H1 (cell line): ENCODE results near the gene CTDSP1. TPM values are rescaled to one million over a fixed set of nuclear protein-coding genes. Genes with fewer than 3 reads are reported as not detected.

ENCODE experiments used
- CTCF ChIA-PET: fragments of 300-600 bp; sonication (Branson Sonifier 250); formaldehyde crosslinking; loops from one replicate; lab custom pipeline; 2021; ENCODE audit not compliant: partially characterized antibody; lab: Charles Lee
- POLR2A ChIA-PET: fragments of 300-600 bp; sonication (Branson Sonifier 250); formaldehyde crosslinking; loops from one replicate; lab custom pipeline; 2021; ENCODE audit warnings: inconsistent platforms; ENCODE audit not compliant: partially characterized antibody; lab: Charles Lee
- DNase-seq, 2 experiments: peaks; one replicate each; pipeline versions ENCODE4 v3.0.0 to v3.0.0-alpha.2; 2010 to 2022; ENCODE audit warnings: low spot score in 2 of 2, low read depth in 1 of 2, mixed read lengths in 1 of 2
- FAIRE-seq: peaks from 2 replicates; lab custom pipeline; 2011; peaks lifted over from hg19 to GRCh38; lab: Jason Lieb, UNC
- H2AFZ ChIP-seq: 2 replicates; pipeline ENCODE4 v1.8.1; 2012; ENCODE audit warnings: low read length, inconsistent platforms
- H2AK5ac ChIP-seq: 2 replicates; pipeline ENCODE4 v1.6.1; 2013; ENCODE audit warnings: low read depth, low read length
- H2BK120ac ChIP-seq: replicated peaks from 2 replicates; pipeline ENCODE3; 2013; ENCODE audit warnings: low read depth, low read length, inconsistent platforms
- H2BK12ac ChIP-seq: 2 replicates; pipeline ENCODE4 v1.6.1; 2013; ENCODE audit warnings: low read depth, low read length
- H2BK15ac ChIP-seq: 2 replicates; pipeline ENCODE4 v1.6.1; 2013; ENCODE audit warnings: low read length
- H2BK20ac ChIP-seq: 2 replicates; pipeline ENCODE4 v1.6.1; 2013; ENCODE audit warnings: low read length
- H2BK5ac ChIP-seq: 2 replicates; pipeline ENCODE4 v1.6.1; 2013; ENCODE audit warnings: low read depth, low read length
- H3K14ac ChIP-seq: 2 replicates; pipeline ENCODE4 v1.6.1; 2013; ENCODE audit warnings: inconsistent platforms; ENCODE audit not compliant: insufficient read length
- H3K18ac ChIP-seq: 2 replicates; pipeline ENCODE4 v1.6.1; 2013; ENCODE audit warnings: low read length; ENCODE audit errors: extremely low read depth
- H3K23ac ChIP-seq: 2 replicates; pipeline ENCODE4 v1.6.1; 2013; ENCODE audit warnings: inconsistent platforms; ENCODE audit not compliant: insufficient read length
- H3K23me2 ChIP-seq: 2 replicates; pipeline ENCODE4 v1.6.1; 2013; ENCODE audit warnings: low read depth, low read length
- H3K27ac ChIP-seq: 2 replicates; pipeline ENCODE4 v1.6.1; 2011; ENCODE audit warnings: low read depth, low read length, inconsistent platforms
- H3K27me3 ChIP-seq, 4 experiments: replicated peaks in 1 of 4; 1 replicate in 1 of 4; 2 replicates in 3 of 4; pipeline versions ENCODE4 v1.6.1 to v1.8.1; 2011 to 2013; ENCODE audit warnings: low read length in 3 of 4, mild to moderate bottlenecking in 3 of 4, inconsistent platforms in 2 of 4, mixed read lengths in 2 of 4, moderate library complexity in 1 of 4; ENCODE audit not compliant: control insufficient read depth in 3 of 4, insufficient read depth in 3 of 4; ENCODE audit errors: extremely low read depth in 1 of 4
- H3K36me3 ChIP-seq, 4 experiments: 2 replicates each; pipeline versions ENCODE4 v1.6.1 to v1.8.1; 2011 to 2013; ENCODE audit warnings: mild to moderate bottlenecking in 4 of 4, low read length in 3 of 4, moderate library complexity in 2 of 4, control low read depth in 1 of 4, inconsistent platforms in 1 of 4; ENCODE audit not compliant: insufficient read depth in 4 of 4, control insufficient read depth in 2 of 4
- H3K4ac ChIP-seq: replicated peaks from 2 replicates; pipeline ENCODE3; 2013; ENCODE audit warnings: low read length, low read depth, mixed read lengths, inconsistent platforms; ENCODE audit not compliant: insufficient read length
- H3K4me1 ChIP-seq, 4 experiments: replicated peaks in 1 of 4; 1 replicate in 1 of 4; 2 replicates in 3 of 4; pipeline versions ENCODE4 v1.6.1 to v1.8.1; 2011 to 2013; ENCODE audit warnings: low read length in 3 of 4, inconsistent platforms in 2 of 4, mixed read lengths in 1 of 4; ENCODE audit not compliant: insufficient read depth in 4 of 4, control insufficient read depth in 3 of 4
- H3K4me2 ChIP-seq, 2 experiments: 2 replicates each; pipeline versions ENCODE4 v1.6.1 to v1.8.1; 2011 to 2013; ENCODE audit warnings: low read depth in 2 of 2, low read length in 2 of 2, control low read depth in 1 of 2, inconsistent platforms in 1 of 2, mild to moderate bottlenecking in 1 of 2; ENCODE audit not compliant: insufficient read depth in 1 of 2
- H3K4me3 ChIP-seq, 4 experiments: fragments of 200-600, 300-600 bp in 1 of 4; sonication (generic), shearing (Covaris generic), sonication (Bioruptor Twin) in 1 of 4; 2 replicates each; pipeline versions ENCODE4 v1.5.1 to v1.8.1; 2011 to 2016; ENCODE audit warnings: low read length in 4 of 4, low read depth in 3 of 4, control low read depth in 2 of 4, inconsistent platforms in 2 of 4, mild to moderate bottlenecking in 2 of 4, mixed read lengths in 1 of 4, moderate library complexity in 1 of 4; ENCODE audit not compliant: insufficient read depth in 2 of 4; ENCODE audit errors: extremely low read depth in 1 of 4
- H3K56ac ChIP-seq: replicated peaks from 2 replicates; pipeline ENCODE3; 2013; ENCODE audit warnings: low read depth, mild to moderate bottlenecking, mixed read lengths, low read length, inconsistent platforms; ENCODE audit not compliant: insufficient read length
- H3K79me1 ChIP-seq: 2 replicates; pipeline ENCODE4 v1.6.1; 2013; ENCODE audit warnings: low read depth, low read length, control low read depth
- H3K79me2 ChIP-seq, 2 experiments: 2 replicates each; pipeline versions ENCODE4 v1.6.1 to v1.8.1; 2012 to 2013; ENCODE audit warnings: low read length in 2 of 2, mild to moderate bottlenecking in 2 of 2, inconsistent platforms in 1 of 2; ENCODE audit not compliant: insufficient read depth in 2 of 2, control insufficient read depth in 1 of 2
- H3K9ac ChIP-seq, 4 experiments: replicated peaks in 1 of 4; 1 replicate in 1 of 4; 2 replicates in 3 of 4; pipeline versions ENCODE4 v1.6.1 to v1.8.1; 2011 to 2013; ENCODE audit warnings: low read depth in 3 of 4, low read length in 3 of 4, control low read depth in 2 of 4, mild to moderate bottlenecking in 2 of 4, moderate library complexity in 2 of 4, inconsistent platforms in 1 of 4; ENCODE audit errors: extremely low read depth in 1 of 4
- H3K9me3 ChIP-seq, 2 experiments: 2 replicates each; pipeline versions ENCODE4 v1.6.1 to v1.8.1; 2012 to 2013; ENCODE audit warnings: mild to moderate bottlenecking in 2 of 2, moderate library complexity in 2 of 2, control low read depth in 1 of 2, inconsistent platforms in 1 of 2, low read depth in 1 of 2, low read length in 1 of 2, mixed read lengths in 1 of 2; ENCODE audit not compliant: insufficient read depth in 2 of 2
- H4K20me1 ChIP-seq, 2 experiments: replicated peaks in 1 of 2; 2 replicates each; pipeline versions ENCODE3 to v1.8.1; 2011 to 2013; ENCODE audit warnings: inconsistent platforms in 2 of 2, low read length in 2 of 2, mild to moderate bottlenecking in 1 of 2; ENCODE audit not compliant: insufficient read depth in 2 of 2, control insufficient read depth in 1 of 2
- H4K5ac ChIP-seq: 2 replicates; pipeline ENCODE4 v1.6.1; 2013; ENCODE audit warnings: low read length, low read depth, mixed read lengths, inconsistent platforms; ENCODE audit not compliant: insufficient read length
- H4K8ac ChIP-seq: 2 replicates; pipeline ENCODE4 v1.8.0; 2013; ENCODE audit warnings: mild to moderate bottlenecking, moderate library complexity, low read length, inconsistent platforms; ENCODE audit not compliant: insufficient read depth; ENCODE audit errors: extremely low read depth
- H4K91ac ChIP-seq: replicated peaks from 2 replicates; pipeline ENCODE3; 2013; ENCODE audit warnings: low read length, mixed read lengths, inconsistent platforms; ENCODE audit not compliant: insufficient read length
- CBX5 ChIP-seq: fragments of 300-800, 300-1000 bp; sonication (generic); IDR thresholded peaks from 2 replicates; pipeline ENCODE4 v1.7.1; 2016; ENCODE audit warnings: antibody characterized with exemption, low read length, low read depth
- CBX8 ChIP-seq: fragments of 300-800, 300-1000 bp; sonication (generic); IDR thresholded peaks from 2 replicates; pipeline ENCODE4 v1.7.1; 2016; ENCODE audit warnings: low read depth, low read length, borderline replicate concordance
- CHD2 ChIP-seq: IDR thresholded peaks from 2 replicates; pipeline ENCODE4 v1.6.1; 2012; ENCODE audit warnings: low read length, improper control_type of control experiment
- CREB1 ChIP-seq: IDR thresholded peaks from 2 replicates; pipeline ENCODE4 v1.6.1; 2012; ENCODE audit warnings: inconsistent platforms
- CTBP2 ChIP-seq: IDR thresholded peaks from 2 replicates; pipeline ENCODE4 v1.7.0; 2011; ENCODE audit warnings: borderline replicate concordance, mild to moderate bottlenecking, moderate library complexity, mixed read lengths, low read length; ENCODE audit not compliant: insufficient read depth, insufficient read length
- EGR1 ChIP-seq: IDR thresholded peaks from 2 replicates; pipeline ENCODE4 v1.6.1; 2011; ENCODE audit warnings: low read depth, low read length, borderline replicate concordance
- GTF2F1 ChIP-seq: IDR thresholded peaks from 2 replicates; pipeline ENCODE4 v1.6.1; 2012; ENCODE audit warnings: low read depth, low read length, improper control_type of control experiment, borderline replicate concordance
- NANOG ChIP-seq: IDR thresholded peaks from 2 replicates; pipeline ENCODE4 v1.6.1; 2011; ENCODE audit warnings: low read length, low read depth, mild to moderate bottlenecking, inconsistent platforms; ENCODE audit not compliant: insufficient read depth, poor library complexity, severe bottlenecking
- SP1 ChIP-seq: IDR thresholded peaks from 2 replicates; pipeline ENCODE4 v1.6.1; 2011; ENCODE audit warnings: low read depth, low read length
- TCF12 ChIP-seq: IDR thresholded peaks from 2 replicates; pipeline ENCODE4 v1.6.1; 2011; ENCODE audit warnings: low read depth, mild to moderate bottlenecking, low read length
- YY1 ChIP-seq: IDR thresholded peaks from 2 replicates; pipeline ENCODE4 v1.6.1; 2011; ENCODE audit warnings: low read depth, mild to moderate bottlenecking, low read length
- WGBS, 2 experiments: shearing (Covaris generic) in 1 of 2; methylation state at CpG; one replicate each; pipeline versions ENCODE4 v1.1.6 to v1.1.7; 2013 to 2015; ENCODE audit warnings: low lambda C conversion rate in 2 of 2, mixed read lengths in 2 of 2, inconsistent platforms in 1 of 2, low coverage in 1 of 2, missing lambda C conversion rate in 1 of 2; ENCODE audit not compliant: insufficient replicate concordance in 2 of 2, insufficient coverage in 1 of 2, insufficient read length in 1 of 2; ENCODE audit errors: extremely low coverage in 1 of 2, missing lambda C conversion rate in 1 of 2; 5-methylcytosine and 5-hydroxymethylcytosine counted together
- polyA plus RNA-seq, 7 experiments: library from polyadenylated mRNA; depleted of rRNA in 3 of 7; stranded (reverse) in 5 of 7; unstranded in 2 of 7; fragments of >200 nt in 5 of 7; fragments of 200-250 nt in 2 of 7; gene quantifications; 1 replicate in 5 of 7; 2 replicates in 1 of 7; 4 replicates in 1 of 7; pipeline versions ENCODE4 v1.2.1 to v1.2.3, GENCODE V29; 2011 to 2013; ENCODE audit warnings: missing spikeins in 2 of 7, mixed read lengths in 2 of 7
- total RNA-seq: library from RNA; stranded (reverse); fragmentation: NEBNext Ultra II Directional; extraction: Animal tissue kit (Norgen Biotek cat#: 25700); gene quantifications from 2 replicates; pipeline ENCODE4 v1.2.1, GENCODE V29; 2021
- TF ChIP-seq, protein P1 (sequence below), 3 experiments: IDR thresholded peaks; 1 replicate in 2 of 3; 2 replicates in 1 of 3; pipeline versions ENCODE4 v1.5.1 to v1.6.1; 2011; ENCODE audit warnings: low read length in 3 of 3, mild to moderate bottlenecking in 3 of 3, inconsistent platforms in 2 of 3, low read depth in 1 of 3, moderate library complexity in 1 of 3; ENCODE audit not compliant: insufficient read depth in 1 of 3; ENCODE audit errors: control extremely low read depth in 1 of 3

CTDSP1 gene
- total and polyA plus RNA-seq, 2 of the 8 experiments (the other 6 are each of a cell fraction or from before 2014, with no cell fraction given): 20.3 to 35.2 TPM

DNA sequence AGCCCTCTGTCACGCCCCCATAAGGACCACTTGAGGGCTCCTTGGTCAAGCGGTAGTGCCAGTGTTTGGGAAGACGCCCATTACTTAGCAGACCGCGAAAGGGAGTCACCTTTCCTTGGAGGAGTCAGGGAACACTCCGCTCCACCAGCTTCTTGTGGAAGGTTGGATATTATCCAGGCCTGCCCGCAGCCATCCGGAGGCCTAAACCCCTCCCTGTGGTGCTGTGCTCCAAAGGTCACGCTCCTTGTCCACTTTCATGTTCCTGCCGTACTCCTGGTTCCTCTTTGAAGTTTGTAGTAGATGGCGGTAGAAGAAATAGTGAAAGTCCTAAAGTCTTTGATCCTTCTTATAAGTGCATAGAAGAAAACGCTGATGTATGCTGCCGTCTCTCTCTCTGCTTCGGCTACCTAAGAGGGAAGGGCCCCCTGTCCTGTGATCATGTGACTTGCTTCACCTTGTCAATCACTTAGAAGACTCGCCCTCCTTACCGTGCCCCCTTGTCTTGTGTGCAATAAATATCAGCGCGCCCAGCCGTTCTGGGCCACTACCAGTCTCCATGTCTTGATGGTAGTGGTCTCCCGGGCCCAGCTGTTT lies 44.7 kb upstream of the CTDSP1 start:
- no peak for FAIRE-seq
- TF ChIP-seq CHD2 (no peak), GTF2F1 (no peak), CTBP2 (no peak), TCF12 (no peak), SP1 (no peak), YY1 (no peak), CBX5 (no peak), CREB1 (no peak), EGR1 (no peak), NANOG (no peak), CBX8 (no peak)
- TF ChIP-seq, protein P1, sequence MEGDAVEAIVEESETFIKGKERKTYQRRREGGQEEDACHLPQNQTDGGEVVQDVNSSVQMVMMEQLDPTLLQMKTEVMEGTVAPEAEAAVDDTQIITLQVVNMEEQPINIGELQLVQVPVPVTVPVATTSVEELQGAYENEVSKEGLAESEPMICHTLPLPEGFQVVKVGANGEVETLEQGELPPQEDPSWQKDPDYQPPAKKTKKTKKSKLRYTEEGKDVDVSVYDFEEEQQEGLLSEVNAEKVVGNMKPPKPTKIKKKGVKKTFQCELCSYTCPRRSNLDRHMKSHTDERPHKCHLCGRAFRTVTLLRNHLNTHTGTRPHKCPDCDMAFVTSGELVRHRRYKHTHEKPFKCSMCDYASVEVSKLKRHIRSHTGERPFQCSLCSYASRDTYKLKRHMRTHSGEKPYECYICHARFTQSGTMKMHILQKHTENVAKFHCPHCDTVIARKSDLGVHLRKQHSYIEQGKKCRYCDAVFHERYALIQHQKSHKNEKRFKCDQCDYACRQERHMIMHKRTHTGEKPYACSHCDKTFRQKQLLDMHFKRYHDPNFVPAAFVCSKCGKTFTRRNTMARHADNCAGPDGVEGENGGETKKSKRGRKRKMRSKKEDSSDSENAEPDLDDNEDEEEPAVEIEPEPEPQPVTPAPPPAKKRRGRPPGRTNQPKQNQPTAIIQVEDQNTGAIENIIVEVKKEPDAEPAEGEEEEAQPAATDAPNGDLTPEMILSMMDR (IDR thresholded peaks at IDR 0.05; ENCODE audit: control extremely low read depth in 1 of 3, insufficient read depth in 1 of 3, low read depth in 1 of 3, low read length in 3 of 3): no peak

More for the DNA sequence above, 44.7 kb upstream of the CTDSP1 start:
- no peaks in the 10 kb centered on the region for H3K36me3 ChIP-seq
- H2BK20ac ChIP-seq: no peak overlapping the region
- H3K4me1 ChIP-seq: peaks cover 0 to 13% (median 6%) of the 10 kb centered on the region in 4 experiments; a peak in 6 of 7 replicates
- H3K4ac ChIP-seq: no peak overlapping the region
- no peak overlapping the region for H2BK5ac ChIP-seq
- H2BK12ac ChIP-seq: no peak overlapping the region
- no peak overlapping the region for H3K14ac ChIP-seq
- H2BK15ac ChIP-seq: no peak overlapping the region
- H3K4me3 ChIP-seq: no peak overlapping the region
- no peaks in the 10 kb centered on the region for H3K79me2 ChIP-seq
- no peak overlapping the region for H3K9ac ChIP-seq
- ChIA-PET POLR2A (no interaction called here), CTCF (interaction anchor here (0.6 to 11.9 kb wide), 17 partner anchors 10 to 1645 kb away, joined by 3 to 192 read pairs (median 18); partner anchors contain the start of genes AAMP and PNKD)
- no peak overlapping the region for H3K18ac ChIP-seq
- no peak for DNase-seq
- H4K20me1 ChIP-seq: no peaks in the 10 kb centered on the region
- no peaks in the 10 kb centered on the region for H3K79me1 ChIP-seq
- no peak overlapping the region for H3K23ac ChIP-seq
- H3K4me2 ChIP-seq: no peak overlapping the region
- no peaks in the 10 kb centered on the region for H3K27me3 ChIP-seq
- H3K23me2 ChIP-seq: no peaks in the 10 kb centered on the region
- no peak overlapping the region for H3K27ac ChIP-seq
- no peak overlapping the region for H2AFZ ChIP-seq
- H2BK120ac ChIP-seq: no peak overlapping the region
- H3K9me3 ChIP-seq: no peaks in the 10 kb centered on the region
- H4K91ac ChIP-seq: no peak overlapping the region
- 88% methylated on average over 20 of the region's 20 CpGs; no CpG with 5 or more reads in 1 of the 2 experiments for WGBS, 2 experiments
- H2AK5ac ChIP-seq: no peak overlapping the region
- no peak overlapping the region for H4K5ac ChIP-seq
- no peak overlapping the region for H3K56ac ChIP-seq
- H4K8ac ChIP-seq: no peak overlapping the region
